HG03097 (cell line): ENCODE measurements around the gene EIF5AL1.
"Not testable (repeated sequence)": the region's sequence is repeated elsewhere in the genome, so short reads cannot be mapped to it uniquely, and the experiment has no call there.

Experiments
- ATAC-seq: cut with Tn5 transposase; IDR thresholded peaks from one replicate; pipeline ENCODE4 v1.9.1; 2021; ENCODE audit not compliant: unreplicated experiment, low FRiP score

EIF5AL1 gene

GRCh38 chr10:79555354-79556309 is 43.3 kb downstream of the EIF5AL1 start:
- no peak for ATAC-seq

GRCh38 chr10:79556961-79557360 is 44.6 kb downstream of the EIF5AL1 start:
- ATAC-seq, result not testable (repeated sequence)

DNA sequence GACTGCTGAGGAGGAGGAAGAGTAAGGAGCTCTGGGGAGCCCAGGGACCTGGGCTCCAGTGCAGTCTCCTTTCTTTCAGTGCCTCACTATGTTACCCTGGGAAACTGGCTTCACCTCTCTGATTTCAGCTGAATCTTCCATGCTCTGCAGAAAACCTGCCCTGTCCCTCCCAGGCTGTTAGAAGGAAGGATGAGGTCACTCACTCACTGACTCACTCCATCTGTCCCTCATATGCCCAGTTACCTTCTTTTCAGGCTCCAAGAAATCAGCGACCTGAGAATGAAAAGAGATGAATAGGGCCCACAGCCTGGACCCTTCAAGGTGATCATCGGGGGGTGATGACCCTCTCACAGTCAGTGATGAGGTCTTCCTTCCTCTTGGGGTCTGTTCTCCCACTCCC is 47.4 kb downstream of the EIF5AL1 start:
- no peak for ATAC-seq

GRCh38 chr10:79560160-79560709 is 47.9 kb downstream of the EIF5AL1 start, which contains the start of gene SFTPA2:
SFTPA2 (minus strand) TSS chr10:79560407; CDS start chr10:79559483, 924 bp downstream.
- no peak for ATAC-seq

GRCh38 chr10:79561257-79561656 is 48.9 kb downstream of the EIF5AL1 start:
- no peak for ATAC-seq

DNA sequence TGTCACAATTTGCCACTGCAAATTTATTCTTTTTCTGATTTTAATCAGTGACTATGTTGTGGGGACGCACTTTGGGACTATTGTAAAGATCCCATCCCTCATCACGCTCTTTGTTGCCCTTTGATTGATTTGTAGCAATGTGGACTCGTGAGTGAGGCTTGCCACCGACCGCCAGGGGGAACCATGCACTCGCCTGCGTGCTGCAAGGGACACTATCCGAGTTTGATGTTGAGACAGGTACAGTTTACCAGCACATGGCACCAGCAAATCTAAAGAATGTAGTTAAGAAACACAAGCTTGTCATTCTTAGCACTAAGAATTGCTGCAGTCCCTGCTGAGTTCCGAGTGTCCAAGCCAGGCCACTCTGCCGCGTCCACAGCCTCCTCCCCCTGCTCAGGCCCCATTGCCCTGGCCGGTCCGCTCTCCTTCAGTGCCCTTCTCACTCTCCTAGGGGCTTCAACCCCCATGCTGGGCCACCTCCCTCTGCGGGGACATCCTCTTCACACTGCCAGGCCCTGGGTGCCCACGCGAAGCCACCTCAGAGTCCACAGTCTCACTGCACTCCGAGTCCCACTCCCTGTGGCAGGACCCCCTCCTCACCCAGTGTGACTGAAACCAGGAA is 49.9 kb downstream of the EIF5AL1 start:
- peak; percentile 72 for ATAC-seq

DNA sequence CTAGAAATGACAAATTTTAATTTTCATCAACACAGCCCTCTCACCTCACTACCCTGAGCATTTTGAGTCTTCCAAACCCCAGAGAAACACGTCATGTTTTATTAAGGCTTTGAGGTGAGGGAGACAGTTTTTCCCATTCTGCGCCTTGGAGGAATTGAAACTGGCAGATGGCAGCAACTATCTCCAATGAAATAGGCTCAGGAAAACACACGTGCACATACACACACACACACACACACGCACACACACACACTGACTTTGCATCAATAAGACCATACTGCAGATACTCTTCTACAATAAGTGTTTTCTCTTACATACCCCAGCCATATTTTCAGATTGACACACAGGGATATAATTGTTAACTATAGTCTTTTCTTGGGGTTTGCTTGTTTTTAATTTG is 51.1 kb downstream of the EIF5AL1 start:
- no peak for ATAC-seq
